DMS53 treated with DMSO at 0.1 percent for 48 hours (cell line): ENCODE results near the gene ALDH4A1.
A peak's percentile ranks its signal among the peaks of the same experiment; 100 is the strongest.
"Not testable (repeated sequence)": the region's sequence is repeated elsewhere in the genome, so short reads cannot be mapped to it uniquely, and the experiment has no call there.

ENCODE experiments used
- DNase-seq: peaks from one replicate; lab custom pipeline; 2025; ENCODE audit not compliant: unreplicated experiment; lab: John Stamatoyannopoulos, UW

The ALDH4A1 gene

DNA sequence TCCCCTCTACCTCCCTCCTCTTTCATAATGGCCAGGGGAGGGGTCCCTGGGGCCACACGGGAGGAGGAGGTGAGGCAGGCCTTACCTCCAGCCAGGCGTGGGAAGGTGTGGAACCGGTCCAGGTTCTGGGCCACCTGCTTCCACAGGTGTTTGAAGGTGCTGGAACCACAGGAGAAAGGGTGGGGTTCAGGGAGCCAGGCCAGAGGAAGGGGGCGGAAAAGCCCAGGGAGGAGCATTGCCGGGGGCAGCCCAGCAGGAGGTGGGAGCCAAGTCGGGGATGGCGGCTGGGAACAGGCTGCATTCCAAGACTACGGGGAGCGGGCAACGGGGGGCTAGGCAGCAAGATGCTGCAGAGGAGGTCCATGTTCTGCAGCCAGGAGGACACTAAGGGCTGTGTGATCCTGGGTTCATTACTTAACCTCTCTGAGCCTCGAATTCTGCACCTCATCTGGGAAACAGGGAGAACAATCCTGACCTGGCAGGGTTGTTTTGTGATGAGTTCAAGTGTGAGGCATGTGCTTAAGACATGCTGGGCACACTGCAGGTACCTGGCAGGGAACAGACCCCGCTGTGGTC is 23.1 kb downstream of the ALDH4A1 start:
- DNase-seq, result no peak

DNA sequence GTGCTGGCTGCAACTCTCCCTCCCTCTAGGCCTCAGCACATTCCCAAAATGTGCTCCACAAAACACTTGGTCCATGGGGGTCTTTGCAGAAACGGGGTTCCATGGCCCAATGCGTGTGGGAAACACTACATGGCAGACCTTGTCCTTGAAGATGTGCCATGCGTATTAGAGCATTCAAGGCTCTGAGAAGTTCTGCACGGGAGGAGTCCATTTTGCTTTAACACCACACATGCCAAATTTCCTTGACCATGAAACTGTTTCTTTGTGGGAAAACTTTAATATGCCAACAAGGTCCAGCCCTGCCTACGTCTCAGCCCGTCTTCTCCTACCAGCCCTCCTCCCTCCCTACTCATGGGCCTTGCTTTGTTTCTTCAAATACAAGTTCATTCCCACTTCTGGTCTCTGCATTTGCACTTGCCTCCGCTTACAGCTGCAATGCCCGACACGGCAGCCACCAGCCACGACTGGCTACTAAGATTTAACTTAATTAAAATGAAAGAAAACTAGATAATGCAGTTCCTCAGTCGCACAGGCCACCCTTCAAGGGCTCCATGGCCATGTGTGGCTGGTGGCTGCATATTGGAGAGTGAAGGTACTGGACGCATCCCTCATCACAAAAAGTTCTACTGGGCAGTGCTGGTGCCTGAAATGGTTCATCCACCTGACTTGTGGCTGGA is 23.7 kb downstream of the ALDH4A1 start:
- no peak for DNase-seq

DNA sequence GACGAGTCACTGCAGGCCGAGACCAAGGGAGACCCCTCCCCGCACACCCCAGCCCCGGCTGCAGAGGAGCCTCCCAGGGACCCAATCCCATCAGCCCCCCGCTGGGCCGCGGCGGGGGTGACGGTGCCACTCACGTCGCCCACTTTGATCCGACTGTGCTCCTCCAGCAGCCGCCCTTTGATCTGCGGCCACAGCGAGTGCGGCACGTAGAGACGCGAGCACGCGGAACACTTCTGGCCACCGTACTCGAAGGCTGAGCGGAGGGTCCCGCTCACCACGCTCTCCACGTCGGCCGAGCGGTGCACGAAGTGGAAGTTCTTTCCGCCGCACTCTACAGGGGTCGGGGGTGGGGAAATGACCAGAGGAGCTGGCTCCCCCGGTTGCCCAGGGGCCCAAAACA is 25.1 kb downstream of the ALDH4A1 start:
- DNase-seq, result no peak

DNA sequence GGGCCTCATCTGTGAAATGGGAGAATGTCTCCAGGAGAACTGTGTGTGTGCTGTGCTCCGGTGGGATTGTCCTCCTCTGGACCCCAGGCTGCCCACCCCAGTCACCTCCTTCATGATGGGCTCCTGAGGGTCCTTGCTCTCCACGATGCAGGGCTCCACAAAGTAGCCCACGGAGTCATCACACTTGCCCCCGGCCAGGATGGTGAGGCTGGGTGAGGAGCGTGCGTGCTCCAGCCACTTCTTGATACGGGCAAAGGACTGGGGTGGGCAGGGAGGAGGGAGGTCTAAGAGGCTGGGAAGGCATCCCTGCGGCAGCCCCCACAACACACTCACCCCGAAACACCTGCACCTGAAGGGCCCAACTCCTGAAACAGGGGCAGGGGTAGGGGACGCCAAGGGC is 26.1 kb downstream of the ALDH4A1 start:
- no peak for DNase-seq

DNA sequence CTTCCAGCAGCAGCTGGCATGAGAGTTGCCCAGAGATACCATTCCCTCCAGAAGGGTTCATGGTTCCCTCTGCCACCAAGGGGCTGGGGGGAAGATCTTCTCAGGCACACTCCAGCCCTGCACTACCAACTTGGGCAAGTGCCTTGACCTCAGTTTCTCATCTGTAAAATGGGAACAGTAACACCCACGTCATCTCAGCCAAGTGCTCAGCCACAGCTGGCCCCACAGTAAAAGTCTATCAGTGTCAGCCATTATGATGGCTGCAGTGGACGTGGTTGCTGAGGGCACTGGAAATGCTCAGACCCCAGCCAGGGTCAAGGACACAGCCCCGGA is 26.6 kb downstream of the ALDH4A1 start:
- DNase-seq, result no peak

DNA sequence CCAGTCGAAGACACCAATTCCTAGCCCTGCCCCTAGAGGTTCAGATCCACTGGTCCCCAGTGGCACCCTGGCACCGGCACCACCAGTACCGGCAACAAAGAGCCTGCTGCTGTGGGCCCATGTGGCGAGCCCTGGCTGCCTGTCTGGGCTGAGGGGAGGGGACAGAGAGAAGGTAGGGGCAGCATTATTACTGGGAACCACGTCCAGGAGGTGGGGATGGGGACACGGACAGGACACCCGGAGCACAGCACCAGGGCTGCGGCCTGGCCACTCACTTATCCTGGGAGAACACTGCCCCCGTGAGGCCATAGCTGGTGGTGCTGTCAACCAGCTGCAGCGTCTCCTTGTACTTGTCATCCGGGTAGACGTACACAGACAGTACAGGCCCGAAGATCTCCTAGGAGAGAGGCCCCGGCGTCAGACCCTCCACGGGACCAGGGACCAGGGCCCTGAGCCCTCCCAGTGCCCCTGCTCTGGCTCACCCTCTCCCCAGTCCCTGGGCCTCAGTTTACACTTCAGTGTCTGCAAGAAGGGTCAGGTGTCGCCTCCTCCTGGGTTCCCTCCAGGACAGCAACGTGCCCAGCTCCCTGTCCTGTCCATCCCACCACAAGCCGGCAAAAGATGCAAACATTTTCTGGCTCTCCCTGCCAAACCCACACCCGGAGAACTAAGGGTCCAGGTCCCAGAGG is 27.1 kb downstream of the ALDH4A1 start:
- DNase-seq, result peak; percentile 66

DNA sequence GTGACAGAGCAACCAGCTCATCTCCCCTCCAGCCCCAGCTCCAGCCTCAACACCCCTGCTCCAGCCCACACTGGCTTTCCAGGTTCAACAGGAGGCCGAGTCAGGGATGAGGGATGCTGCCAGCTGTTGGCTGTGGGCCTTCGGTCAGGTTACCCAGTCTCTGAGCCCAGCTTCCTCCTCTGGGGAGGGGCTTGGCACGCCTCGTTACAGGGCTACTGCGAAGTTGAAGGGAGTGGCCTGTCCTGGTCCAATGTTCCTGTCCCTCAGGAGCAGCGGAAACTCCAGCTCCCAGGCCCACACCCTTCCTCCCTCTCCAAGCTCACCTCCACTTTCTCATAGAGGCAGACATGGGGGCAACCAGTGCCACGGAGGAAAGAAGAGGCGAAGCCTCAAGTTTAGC is 27.8 kb downstream of the ALDH4A1 start:
- no peak for DNase-seq

DNA sequence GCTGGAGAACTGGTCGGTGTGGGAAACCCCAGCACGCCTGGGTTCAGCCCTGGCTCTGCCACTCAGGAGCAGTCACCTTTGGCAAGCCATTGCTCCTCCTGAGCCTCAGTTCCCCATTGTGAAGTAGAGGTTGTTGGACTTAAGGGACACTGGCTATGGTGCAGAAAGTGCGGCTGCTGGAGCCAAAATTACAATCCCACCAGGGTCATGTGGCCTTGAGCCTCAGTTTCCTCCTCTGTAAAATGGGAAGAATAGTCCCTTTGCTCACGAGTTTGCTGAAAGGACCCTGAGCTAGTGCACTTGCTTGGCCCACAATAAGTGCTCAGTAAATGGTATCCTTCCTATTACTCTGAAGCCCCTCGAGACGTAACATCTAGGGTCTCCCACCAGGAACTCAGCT is 28.3 kb downstream of the ALDH4A1 start:
- no peak for DNase-seq

DNA sequence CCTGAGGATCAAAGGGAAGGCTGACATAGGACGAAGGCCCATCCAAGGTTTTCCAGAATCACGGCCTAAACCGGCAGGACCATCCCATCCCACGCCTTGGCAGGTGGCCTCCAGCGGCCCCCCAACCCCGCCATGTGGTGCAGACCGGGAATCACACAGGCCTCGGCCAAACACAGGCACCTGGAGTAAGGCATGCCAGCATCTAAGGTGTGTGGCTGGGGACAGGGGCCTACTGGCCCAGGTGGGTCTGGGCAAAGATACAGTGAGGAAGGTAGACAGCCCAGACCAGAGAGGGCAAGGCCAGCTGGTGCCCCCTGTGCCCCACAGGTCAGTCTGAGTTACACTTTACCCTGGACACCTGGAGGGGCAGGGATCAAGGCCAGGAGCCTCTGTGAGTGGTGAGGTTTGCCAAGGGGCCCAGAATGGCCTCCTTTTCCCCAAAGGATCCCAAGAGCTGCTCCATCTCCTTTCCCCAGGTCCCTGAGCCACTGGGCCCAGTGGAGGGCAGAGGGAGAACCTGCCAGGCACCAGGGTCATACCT is 30.2 kb downstream of the ALDH4A1 start:
- no peak for DNase-seq

DNA sequence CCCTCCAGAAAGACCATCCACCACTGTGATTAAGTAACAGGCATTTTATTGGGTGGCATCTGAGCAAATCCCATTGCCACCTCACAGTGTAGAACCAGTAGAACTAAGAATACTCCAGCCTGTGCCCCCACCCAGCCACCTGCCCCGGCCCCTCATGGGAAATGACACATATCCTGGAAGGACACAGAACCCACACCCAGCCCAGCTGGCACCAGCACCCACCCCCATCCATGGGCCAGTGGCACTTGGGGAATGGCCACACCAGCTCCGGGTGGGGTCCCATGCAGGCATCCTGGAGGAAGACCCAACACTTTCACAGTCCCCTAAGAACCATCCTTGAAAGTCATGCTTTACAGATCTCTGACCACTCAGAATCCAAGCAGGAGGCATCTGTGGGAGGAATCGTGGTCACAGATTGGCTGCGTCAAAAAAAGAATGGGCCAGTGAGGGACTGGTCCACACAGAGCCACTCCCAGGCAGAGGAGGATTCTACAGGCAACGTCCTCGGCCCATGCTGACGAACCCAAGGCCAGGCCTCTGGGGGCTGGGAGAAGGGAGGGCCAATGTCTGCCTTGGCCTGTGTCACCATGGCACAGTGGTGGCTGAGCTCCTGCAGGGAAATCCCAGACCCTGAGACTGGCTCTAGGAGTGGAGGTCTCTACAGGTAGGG is 30.8 kb downstream of the ALDH4A1 start:
- DNase-seq, result no peak

DNA sequence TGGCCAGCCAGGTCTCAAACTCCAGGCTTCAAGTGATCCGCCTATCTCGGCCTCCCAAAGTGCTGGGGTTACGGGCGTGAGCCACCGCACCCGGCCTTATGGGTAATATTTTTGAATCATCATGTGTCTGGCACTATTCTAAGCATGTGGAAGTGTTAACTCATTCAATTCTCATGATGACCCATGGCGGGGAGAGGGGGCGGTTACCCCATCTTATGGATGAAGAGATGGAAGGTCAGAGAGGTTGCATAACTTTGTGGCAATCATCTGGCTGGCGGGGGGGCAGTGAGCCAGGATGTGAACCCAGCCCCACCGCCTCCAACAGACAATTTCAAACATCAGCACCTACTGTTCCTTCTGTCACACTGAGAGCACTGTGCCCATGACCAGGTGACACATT is 31.4 kb downstream of the ALDH4A1 start:
- DNase-seq, result no peak

DNA sequence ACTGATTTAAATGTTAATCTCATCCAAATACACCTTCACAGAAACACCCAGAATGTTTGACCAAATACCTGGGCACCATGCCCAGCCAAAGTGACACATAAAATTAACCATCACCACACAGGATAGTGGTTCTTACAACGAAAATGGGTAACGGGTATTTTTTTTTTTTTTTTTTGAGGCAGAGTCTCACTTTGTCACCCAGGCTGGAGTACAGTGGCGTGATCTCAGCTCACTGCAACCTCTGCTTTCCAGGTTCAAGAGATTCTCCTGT is 31.8 kb downstream of the ALDH4A1 start:
- not testable (repeated sequence) for DNase-seq

DNA sequence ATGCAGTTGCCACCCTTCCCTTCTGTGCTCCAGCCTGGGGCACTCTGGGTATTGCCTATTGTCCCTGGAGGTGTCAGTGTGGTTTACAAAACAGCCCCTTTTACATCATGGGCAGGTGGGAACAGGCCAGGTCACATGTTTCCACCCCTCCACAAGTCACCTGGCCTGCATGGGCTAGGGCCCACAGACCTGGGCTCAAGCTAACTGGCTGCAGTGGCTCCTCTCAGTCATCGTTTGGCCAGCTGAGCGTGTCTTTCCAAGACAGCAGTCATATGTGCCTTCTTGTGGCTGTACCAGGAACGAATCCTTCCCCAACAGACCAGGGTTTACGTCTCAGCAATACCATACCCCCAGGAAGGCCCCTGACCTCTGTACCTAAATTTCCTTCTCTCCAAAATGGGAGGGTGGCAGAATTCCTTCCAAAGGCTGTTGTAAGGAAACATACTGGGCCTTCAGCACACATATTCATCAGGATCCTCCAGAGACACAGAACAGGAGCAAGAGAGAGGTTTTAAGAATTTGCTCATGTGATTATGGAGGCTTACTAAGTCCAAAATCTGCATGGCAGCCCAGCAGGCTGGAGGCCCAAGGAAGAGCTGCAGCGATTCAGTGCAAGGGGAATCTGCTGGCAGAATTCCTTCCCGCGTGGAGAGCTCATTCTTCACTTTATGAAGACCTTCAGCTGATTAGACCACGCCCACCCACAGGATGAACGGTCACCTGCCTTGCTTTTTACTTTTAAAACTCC is 32.3 kb downstream of the ALDH4A1 start:
- no peak for DNase-seq

DNA sequence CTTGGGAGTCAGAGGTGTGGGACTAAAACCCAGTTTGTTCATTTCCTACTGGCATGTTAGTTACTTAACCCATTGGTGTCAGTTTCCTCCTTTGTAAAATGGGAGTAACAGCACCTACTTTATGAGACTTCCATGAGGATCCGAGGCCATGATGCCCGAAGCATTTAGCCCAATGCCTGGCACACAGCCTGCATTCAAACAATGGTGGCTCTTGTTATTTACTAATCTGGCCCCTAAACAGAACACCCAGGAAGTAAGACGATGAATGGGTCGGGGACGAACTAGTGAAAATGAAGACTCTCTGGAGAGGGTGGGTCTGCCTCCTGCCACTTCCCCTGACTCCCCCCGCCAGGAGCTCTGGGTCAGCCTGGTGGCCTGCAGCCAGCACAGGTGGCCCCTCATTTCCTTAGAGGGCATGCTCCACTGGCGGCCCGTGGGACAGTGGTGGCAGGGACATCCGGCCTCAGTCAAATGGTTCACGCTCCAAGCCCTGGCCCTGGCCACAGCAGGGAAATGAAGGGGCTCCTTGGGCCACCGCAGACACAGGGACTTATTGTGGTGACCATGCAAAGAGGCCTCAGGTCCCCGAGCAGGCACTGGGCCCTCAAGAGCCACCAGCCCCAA is 33.4 kb downstream of the ALDH4A1 start:
- no peak for DNase-seq

DNA sequence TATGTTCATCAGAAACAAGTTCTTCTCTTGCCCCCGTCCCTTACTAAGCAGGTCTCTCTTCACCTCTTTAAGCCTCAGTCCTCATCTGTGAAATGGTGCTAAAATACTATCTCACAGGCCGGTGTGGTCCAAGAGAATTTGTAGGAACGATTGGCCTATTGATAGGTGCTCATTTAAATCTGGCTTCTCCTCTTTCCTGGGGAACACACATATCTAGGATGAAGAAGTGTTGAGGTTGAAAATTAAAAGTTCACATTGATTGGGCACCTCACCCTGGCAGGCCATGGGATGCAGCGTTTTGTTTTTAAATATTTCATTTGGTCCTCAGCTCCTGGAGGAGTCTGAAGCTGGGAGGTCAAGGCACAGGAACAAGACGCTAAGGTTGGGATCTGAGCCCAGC is 34.0 kb downstream of the ALDH4A1 start:
- no peak for DNase-seq

DNA sequence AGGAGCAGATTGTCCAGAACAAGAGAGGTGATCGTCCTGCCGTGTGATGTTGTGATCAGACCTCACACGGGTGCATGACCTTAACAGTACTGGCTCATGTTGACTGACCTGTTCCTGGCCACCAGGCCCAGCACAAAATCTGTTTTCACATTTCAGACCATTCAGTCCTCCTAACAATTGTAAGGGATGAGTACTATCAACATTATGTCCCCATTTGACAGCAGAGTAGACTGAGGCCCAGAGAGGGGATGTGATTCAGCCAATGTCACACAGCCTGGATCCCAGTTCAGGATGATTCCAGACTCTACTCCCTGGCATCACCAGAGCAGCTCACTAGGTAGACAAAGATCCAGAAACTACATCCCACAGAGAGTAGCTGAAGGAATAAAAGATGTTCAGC is 35.5 kb downstream of the ALDH4A1 start:
- DNase-seq, result no peak

DNA sequence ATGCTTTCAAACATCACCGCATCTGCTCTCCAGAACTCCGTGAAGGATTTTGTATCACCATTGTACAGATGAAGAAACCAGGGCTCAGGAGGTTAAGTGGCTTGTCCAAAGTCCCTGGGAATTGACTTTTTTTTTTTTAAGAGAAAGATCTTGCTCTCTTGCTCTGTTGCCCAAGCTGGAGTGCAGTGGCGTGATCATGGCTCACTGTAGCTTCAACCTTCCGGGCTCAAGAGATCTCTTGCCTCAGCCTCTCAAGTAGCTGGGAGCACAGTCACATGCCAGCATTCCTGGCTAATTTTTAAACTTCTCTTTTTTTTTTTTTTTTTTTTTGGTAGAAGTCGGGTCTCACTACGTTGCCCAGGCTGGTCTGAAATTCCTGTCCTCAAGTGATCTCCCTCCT is 36.0 kb downstream of the ALDH4A1 start:
- DNase-seq, result no peak

DNA sequence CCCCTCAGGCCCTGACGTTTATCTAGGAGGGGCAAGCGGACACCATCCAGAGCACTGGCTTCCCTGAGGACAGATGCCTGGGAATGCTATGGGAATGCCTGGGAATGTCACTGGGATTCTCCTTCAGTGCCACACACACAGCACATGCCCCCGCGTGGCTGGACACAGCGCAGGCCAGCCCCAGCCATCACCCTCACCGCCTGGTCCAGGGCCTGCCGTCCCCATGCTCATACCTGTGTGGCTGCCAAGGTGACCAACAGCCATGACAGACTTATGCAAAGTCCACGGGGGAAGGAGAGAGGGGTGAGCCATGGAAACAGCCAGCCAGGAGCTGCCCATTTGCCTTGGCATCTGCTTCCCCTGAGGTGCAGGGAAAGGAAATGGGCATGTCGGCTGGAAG is 37.2 kb downstream of the ALDH4A1 start:
- DNase-seq, result no peak

DNA sequence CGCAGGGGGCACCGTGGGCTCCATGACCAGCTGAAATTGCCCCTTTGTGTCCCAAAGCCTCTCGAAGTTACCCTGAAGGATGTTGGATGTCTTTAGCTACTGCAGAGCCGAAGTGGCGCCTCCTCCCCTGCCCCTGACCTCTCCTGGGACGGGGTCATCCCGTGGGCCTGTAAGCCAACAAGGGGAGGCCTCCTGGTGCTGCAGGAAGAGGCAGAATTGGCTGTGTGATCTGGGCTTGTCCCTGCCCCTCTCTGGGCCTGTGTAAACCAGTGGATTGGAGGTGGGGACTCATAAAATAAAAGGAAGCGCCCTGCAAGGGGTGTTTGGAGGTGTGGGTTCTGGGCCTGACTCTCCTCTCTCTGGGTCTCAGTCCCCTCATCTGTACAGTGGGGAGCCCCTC is 40.8 kb downstream of the ALDH4A1 start:
- no peak for DNase-seq

DNA sequence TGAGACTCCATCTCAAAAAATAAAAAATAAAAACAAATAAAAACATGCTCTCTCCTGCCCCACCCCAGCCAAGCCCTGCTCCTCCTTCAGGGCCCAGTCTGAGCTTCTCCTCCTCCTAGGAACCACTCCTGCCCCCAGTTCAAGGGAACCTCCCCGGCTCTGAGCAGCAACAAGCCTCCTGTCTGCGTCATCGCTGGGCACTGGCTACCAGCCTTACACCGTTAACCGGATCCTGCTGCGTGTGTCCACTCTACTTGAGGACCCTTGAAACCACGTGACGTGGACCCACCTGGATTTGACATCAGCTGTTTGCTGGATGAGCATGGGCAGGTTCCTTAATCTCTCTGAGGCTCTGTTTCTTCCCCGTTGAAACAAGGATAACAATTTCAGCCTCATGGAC is 41.3 kb downstream of the ALDH4A1 start:
- DNase-seq, result no peak

DNA sequence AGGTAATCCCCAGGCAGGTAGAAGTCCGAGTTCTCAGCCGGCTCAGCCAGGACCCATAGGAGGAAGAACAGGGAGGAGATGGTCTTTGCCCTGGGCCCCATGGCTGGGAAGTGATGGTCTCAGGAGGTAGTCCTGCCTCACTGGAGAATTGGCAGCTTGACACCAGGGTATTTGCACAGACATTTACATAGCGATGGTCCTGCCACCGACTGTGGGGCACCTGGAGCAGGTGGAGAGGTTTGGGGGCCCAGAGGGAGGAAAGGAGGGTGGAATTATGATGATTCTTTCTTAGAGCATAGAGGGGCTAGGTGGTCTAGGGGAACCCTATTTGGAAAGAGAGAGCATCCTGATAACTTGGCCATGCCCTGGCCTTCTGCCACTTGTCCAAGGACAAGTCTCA is 42.8 kb downstream of the ALDH4A1 start, which contains the start of gene TAS1R2:
Gene TAS1R2, minus strand, starts transcription at position 101 of the 400 bp plus-strand sequence. Its CDS starts 0 bp downstream, at position 101.
- DNase-seq, result no peak
